Testis (tissue), 3 donors: ENCODE data around the gene PCYOX1L. TPM values are rescaled to one million over a fixed set of nuclear protein-coding genes. Genes with fewer than 3 reads are reported as not detected.
A peak's percentile ranks its signal among the peaks of the same experiment; 100 is the strongest.

Source experiments
- DNase-seq: peaks from one replicate; pipeline ENCODE4 v3.0.0-alpha.2; 2019
- H3K27ac ChIP-seq, 2 donors: fragments of 200-600 bp; sonication (generic); one replicate each; pipeline ENCODE4 v1.5.1; 2019
- H3K27me3 ChIP-seq: fragments of 200-600 bp; sonication (generic); one replicate; pipeline ENCODE4 v1.5.1; 2019
- H3K36me3 ChIP-seq: fragments of 200-600 bp; sonication (generic); one replicate; pipeline ENCODE4 v1.5.1; 2017; ENCODE audit warnings: low read depth; ENCODE audit errors: missing control alignments
- H3K4me1 ChIP-seq: fragments of 200-600 bp; sonication (generic); one replicate; pipeline ENCODE4 v1.5.1; 2019
- H3K4me3 ChIP-seq, 2 donors: fragments of 200-600 bp; sonication (generic); one replicate each; pipeline ENCODE4 v1.5.1; 2017 to 2019
- H3K9me3 ChIP-seq: fragments of 200-600 bp; sonication (generic); one replicate; pipeline ENCODE4 v1.5.1; 2017
- POLR2A ChIP-seq: fragments of 450-650 bp; IDR thresholded peaks from one replicate; pipeline ENCODE4 v1.6.1; 2017; ENCODE audit warnings: antibody characterized with exemption, mild to moderate bottlenecking, moderate library complexity
- WGBS, 2 donors: methylation state at CpG; one replicate each; pipeline ENCODE4 v1.1.5; 2018; 5-methylcytosine and 5-hydroxymethylcytosine counted together
- intact Hi-C: fragments of 100-400 bp; cut with DNase I; formaldehyde crosslinking; loops from one replicate; pipeline ENCODE4 v1.15.1; 2023; ENCODE audit warnings: low total_unique reads
- polyA plus RNA-seq: library from polyadenylated mRNA; stranded (reverse); fragments of 350-450 nt; fragmentation: Illumina TruSeq; extraction: RNeasy Lipid Tissue Mini Kit (QIAGEN cat#74804); gene quantifications from one replicate; pipeline ENCODE4 v1.2.3, GENCODE V29; 2014; ENCODE audit warnings: low read depth, low replicate concordance; ENCODE audit not compliant: insufficient read depth
- total RNA-seq, 2 donors: library from RNA; depleted of rRNA; stranded (reverse); fragments of >200 nt; gene quantifications; one replicate each; pipeline ENCODE4 v1.2.3, GENCODE V29; 2016
- TF ChIP-seq, protein P1 (sequence below), 3 experiments: fragments of 450-650 bp in 2 of 3; fragments of 200-600 bp in 1 of 3; sonication (generic) in 1 of 3; IDR thresholded peaks; one replicate each; pipeline ENCODE4 v1.5.1; 2016 to 2019; ENCODE audit warnings: antibody characterized with exemption in 3 of 3, mild to moderate bottlenecking in 2 of 3, moderate library complexity in 1 of 3

PCYOX1L gene
- total and polyA plus RNA-seq, 3 donors from 2014 or later: 24.6 to 30.5 (median 29.9) TPM

DNA sequence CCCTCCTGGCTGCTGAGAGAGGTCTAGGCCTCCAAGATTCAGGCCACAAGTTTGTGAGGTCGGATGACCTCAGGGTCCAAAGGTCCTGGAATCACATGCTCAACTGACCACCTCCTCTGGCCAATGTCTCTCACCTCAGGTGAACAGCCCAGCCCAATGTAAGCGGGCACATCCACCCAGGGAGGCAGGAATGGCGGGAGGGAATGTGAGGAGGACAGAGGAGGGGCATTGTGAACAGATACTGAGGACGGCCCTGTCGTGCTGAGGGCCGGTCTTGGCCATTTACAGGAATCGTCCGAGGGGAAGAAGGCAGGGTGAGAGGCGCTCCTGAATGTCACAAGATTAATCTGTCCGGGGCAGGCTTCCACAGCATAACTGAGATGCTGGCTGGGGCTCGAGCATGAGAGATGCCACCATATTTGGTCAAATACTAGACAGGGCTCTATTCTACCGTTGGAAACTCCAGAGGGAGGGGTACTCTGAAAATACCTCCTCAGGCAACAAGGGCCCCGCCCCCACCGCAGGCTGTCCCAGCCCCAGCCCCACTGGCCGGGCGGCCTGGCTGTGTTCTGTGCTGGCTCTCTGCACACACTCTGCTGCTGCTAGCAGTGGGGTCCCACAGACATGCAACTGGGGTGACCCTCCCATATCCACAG lies 22.7 kb downstream of the PCYOX1L start:
- Histone ChIP-seq H3K9me3 (no peaks in the 10 kb centered on the region), H3K27me3 (no peaks in the 10 kb centered on the region), H3K27ac (peak overlapping the region; percentile 78 to 91), H3K4me3 (no peak overlapping the region), H3K36me3 (no peaks in the 10 kb centered on the region), H3K4me1 (peaks cover 66% of the 10 kb centered on the region)
- peak; percentile 68 for DNase-seq
- peak; percentile 4 for TF ChIP-seq POLR2A
- TF ChIP-seq, protein P1, sequence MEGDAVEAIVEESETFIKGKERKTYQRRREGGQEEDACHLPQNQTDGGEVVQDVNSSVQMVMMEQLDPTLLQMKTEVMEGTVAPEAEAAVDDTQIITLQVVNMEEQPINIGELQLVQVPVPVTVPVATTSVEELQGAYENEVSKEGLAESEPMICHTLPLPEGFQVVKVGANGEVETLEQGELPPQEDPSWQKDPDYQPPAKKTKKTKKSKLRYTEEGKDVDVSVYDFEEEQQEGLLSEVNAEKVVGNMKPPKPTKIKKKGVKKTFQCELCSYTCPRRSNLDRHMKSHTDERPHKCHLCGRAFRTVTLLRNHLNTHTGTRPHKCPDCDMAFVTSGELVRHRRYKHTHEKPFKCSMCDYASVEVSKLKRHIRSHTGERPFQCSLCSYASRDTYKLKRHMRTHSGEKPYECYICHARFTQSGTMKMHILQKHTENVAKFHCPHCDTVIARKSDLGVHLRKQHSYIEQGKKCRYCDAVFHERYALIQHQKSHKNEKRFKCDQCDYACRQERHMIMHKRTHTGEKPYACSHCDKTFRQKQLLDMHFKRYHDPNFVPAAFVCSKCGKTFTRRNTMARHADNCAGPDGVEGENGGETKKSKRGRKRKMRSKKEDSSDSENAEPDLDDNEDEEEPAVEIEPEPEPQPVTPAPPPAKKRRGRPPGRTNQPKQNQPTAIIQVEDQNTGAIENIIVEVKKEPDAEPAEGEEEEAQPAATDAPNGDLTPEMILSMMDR (IDR thresholded peaks at IDR 0.05): no peak
- WGBS, 2 donors: 61 to 69% methylated on average over 11 to 16 of the region's 16 CpGs
- intact Hi-C loops: loop anchor here (5.0 kb wide), 2 partner anchors 37 to 52 kb away; no protein-coding TSS in a partner anchor

DNA sequence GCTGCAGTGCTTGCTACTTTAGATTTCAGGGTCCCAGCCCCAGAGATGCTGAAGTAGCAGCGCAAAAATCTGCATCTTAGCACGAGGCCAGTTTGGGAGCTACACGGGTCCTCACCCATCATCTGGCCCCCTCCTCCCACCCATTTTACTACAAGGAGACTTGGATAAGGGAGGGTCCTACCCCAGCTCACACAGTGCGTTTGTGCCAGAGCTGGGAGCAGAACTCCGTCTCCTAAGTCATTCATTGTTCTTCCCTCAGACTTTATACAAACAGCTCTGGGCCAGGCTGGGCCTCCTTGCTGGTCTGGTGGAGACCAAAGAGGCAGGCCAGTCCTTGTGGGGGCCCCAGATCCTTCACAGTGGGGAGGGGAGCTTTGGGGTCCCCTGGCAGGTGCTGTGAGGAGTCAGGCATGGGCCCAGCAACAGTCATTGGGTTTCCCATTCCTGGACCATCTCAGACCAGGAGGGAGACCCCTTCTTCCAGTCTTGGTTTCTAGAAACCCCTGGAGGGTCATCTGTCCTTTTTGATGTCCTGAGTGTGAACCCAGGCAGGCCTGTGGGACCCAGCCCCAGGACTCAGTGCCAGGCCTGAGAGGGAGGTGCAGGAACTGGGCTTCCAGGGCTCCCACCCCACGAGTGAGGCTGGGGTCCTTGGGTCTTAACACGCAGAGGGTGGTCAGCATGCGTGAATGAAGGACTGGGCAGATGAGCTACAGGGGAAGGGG lies 23.6 kb downstream of the PCYOX1L start:
- WGBS, 2 donors: 38 to 61% methylated on average over 8 of the region's 8 CpGs
- H3K4me3 ChIP-seq: no peak overlapping the region

DNA sequence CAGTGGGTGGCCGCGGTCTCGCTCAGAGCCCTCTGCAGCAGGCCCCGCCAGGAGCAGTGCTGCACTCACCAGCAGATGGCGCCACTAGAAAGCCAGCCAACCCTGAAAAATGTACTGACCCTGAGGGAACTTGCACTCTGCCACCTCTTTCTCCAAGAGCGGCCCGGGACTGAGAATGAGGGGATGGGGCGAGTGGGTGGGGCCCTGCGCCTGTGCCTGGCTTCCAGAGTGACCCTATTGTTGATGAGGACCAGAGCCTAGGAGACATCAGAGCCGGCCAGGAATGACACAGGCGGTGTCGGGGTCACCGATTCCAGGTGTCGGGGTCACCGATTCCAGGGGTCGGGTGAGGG lies 24.1 kb downstream of the PCYOX1L start:
- peak; percentile 86 for DNase-seq
- 44 to 50% methylated on average over 16 of the region's 16 CpGs for WGBS, 2 donors
- Histone ChIP-seq H3K36me3 (no peaks in the 10 kb centered on the region), H3K4me1 (peaks cover 80% of the 10 kb centered on the region), H3K4me3 (no peak overlapping the region), H3K9me3 (no peaks in the 10 kb centered on the region), H3K27me3 (no peaks in the 10 kb centered on the region), H3K27ac (peak overlapping the region; percentile 78 to 91)
- TF ChIP-seq, protein P1 (IDR thresholded peaks at IDR 0.05): peak; percentile 94 to 96 (median 96)
- TF ChIP-seq POLR2A: no peak
- intact Hi-C loops: loop anchor here (5.0 kb wide), 2 partner anchors 35 to 50 kb away; no protein-coding TSS in a partner anchor

More for the DNA sequence above, 23.6 kb downstream of the PCYOX1L start:
- no peak for TF ChIP-seq POLR2A
- TF ChIP-seq, protein P1 (IDR thresholded peaks at IDR 0.05): no peak
- DNase-seq: no peak
- H3K9me3 ChIP-seq: no peaks in the 10 kb centered on the region
- no peaks in the 10 kb centered on the region for H3K27me3 ChIP-seq
- intact Hi-C loops: loop anchor here (5.0 kb wide), 2 partner anchors 36 to 51 kb away; no protein-coding TSS in a partner anchor
- H3K4me1 ChIP-seq: peaks cover 74% of the 10 kb centered on the region
- no peaks in the 10 kb centered on the region for H3K36me3 ChIP-seq
- H3K27ac ChIP-seq: peak overlapping the region; percentile 78 to 91

DNA sequence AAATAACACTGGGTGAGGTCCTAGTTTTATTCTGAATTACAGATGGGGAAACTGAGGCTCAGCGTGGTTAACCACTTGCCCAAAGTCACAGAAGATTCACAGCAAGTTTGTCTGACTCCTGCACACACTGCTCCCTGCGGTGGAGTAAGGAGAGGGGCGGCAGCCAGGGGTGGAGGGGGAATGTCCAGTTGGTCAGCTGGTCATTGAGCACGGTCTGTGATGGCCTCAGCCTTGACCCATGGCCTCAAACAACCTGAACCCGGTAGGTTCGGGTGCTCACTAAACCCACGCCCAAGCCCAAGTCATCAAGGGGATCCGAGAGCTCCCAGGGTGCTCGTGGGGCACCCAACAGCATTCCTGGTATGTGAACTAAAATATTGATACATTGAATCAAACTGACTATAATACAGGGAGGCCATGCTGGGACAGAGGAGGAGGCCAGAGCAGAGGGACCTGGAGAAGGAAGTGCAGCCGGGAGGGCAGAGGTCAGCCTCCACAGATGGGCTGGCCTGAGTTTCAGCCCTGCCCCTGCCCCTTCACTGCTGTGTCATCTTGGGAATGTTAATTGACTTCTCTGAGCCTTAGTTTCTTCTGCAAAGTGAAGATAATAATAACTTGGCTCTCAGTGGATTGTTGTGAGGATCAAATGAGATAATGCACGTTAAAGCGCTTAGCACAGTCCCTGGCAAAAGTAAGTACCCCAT lies 24.8 kb downstream of the PCYOX1L start:
- Histone ChIP-seq H3K36me3 (no peaks in the 10 kb centered on the region), H3K27me3 (no peaks in the 10 kb centered on the region), H3K27ac (peak overlapping the region; percentile 78 to 91), H3K9me3 (no peaks in the 10 kb centered on the region), H3K4me1 (peaks cover 84% of the 10 kb centered on the region), H3K4me3 (no peak overlapping the region)
- DNase-seq: peak; percentile 49
- intact Hi-C loops: loop anchor here (5.0 kb wide), 2 partner anchors 35 to 50 kb away; no protein-coding TSS in a partner anchor
- TF ChIP-seq, protein P1 (IDR thresholded peaks at IDR 0.05): no peak
- no peak for TF ChIP-seq POLR2A
- 42 to 44% methylated on average over 4 to 12 of the region's 12 CpGs for WGBS, 2 donors
